ACC112 (cell line): ENCODE measurements around the gene PTPRG.

Source experiments
- H2AFZ ChIP-seq: fragments of 200-600 bp; sonication (generic); one replicate; pipeline ENCODE4 v1.6.0; 2017; ENCODE audit warnings: antibody characterized with exemption, low read length; ENCODE audit not compliant: unreplicated experiment
- H3K27ac ChIP-seq: fragments of 200-600 bp; sonication (generic); 2 replicates; pipeline ENCODE4 v1.5.1; 2014; ENCODE audit warnings: low read depth, mild to moderate bottlenecking, antibody characterized with exemption, low read length, moderate library complexity
- H3K27me3 ChIP-seq: fragments of 200-600 bp; sonication (generic); 2 replicates; pipeline ENCODE4 v1.6.1; 2014; ENCODE audit warnings: mild to moderate bottlenecking, antibody characterized with exemption, low read length, moderate library complexity, mixed read lengths; ENCODE audit not compliant: insufficient read depth
- H3K36me3 ChIP-seq: fragments of 200-600 bp; sonication (generic); 2 replicates; pipeline ENCODE4 v1.6.1; 2016; ENCODE audit warnings: mild to moderate bottlenecking, antibody characterized with exemption, low read length, moderate library complexity, mixed read lengths; ENCODE audit not compliant: insufficient read depth
- H3K4me1 ChIP-seq: fragments of 200-600 bp; sonication (generic); one replicate; pipeline ENCODE4 v1.6.1; 2016; ENCODE audit warnings: low read length, mixed read lengths; ENCODE audit not compliant: insufficient read depth, unreplicated experiment, control insufficient read depth
- H3K4me3 ChIP-seq: fragments of 200-600 bp; sonication (generic); 2 replicates; pipeline ENCODE4 v1.5.1; 2014; ENCODE audit warnings: mild to moderate bottlenecking, low read depth, low read length
- H3K79me2 ChIP-seq: fragments of 200-600 bp; sonication (generic); one replicate; pipeline ENCODE4 v1.6.0; 2016; ENCODE audit warnings: low read length; ENCODE audit not compliant: control insufficient read depth, unreplicated experiment, insufficient read depth

Gene PTPRG

DNA sequence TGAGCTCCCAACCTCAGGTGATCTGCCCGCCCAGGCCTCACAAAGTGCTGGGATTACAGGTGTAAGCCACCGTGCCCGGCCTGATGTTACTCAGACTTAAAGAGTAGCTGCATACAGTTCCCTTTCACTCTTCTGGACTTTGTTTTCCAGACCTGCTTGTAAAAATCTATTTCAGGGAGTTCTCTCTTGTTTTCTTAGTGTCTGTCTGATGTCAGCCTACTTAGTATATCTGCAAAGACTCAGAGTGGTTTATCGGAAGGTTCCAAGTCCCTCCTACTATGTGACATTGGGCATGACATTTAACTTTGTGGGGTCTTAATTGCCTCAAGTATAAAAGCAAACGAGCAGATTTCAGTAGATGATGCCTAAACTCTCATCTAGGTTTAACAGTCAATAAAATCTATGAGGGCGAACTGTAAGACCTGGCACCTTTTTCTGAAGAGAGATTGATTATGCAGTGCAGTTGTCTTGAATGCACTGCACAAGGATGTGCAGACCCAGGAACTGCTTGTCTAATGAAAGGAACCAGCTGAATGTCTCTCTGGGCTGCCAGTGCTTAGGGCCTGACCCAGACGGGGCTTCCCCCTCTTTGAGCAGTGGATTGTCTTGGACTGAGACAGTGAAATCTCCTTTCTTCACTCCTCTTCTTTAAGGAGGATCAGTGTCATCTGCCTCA is 301.4 kb downstream of the PTPRG start:
- H3K4me1 ChIP-seq, result no peaks in the 10 kb centered on the region

DNA sequence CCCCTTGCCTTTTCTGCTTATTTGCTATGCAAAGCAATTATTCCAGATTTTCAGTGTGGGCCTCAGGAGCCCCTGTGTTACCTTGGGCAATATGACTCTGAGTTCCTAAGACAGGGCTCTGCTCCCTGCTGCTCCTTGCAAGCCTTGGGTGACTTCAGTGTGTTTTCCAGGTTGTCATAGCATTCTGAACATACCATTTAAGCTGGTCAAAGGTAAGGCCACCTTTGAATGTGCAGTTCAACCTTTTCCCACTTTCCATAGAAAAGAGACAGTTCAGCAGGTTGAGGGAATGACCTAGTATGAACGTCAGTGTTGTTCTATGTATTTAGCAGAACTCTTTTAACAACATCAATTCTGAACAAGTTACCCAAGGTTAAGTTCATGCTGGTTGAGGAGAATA is 302.2 kb downstream of the PTPRG start:
- Histone ChIP-seq H3K36me3 (no peaks in the 10 kb centered on the region), H2AFZ (no peak overlapping the region), H3K27me3 (no peaks in the 10 kb centered on the region), H3K27ac (no peak overlapping the region), H3K79me2 (no peaks in the 10 kb centered on the region), H3K4me3 (no peak overlapping the region), H3K4me1 (no peaks in the 10 kb centered on the region)

More for the DNA sequence above, 301.4 kb downstream of the PTPRG start:
- H3K27ac ChIP-seq, result no peak overlapping the region
- H3K36me3 ChIP-seq, result no peaks in the 10 kb centered on the region
- H3K79me2 ChIP-seq, result no peaks in the 10 kb centered on the region
- no peaks in the 10 kb centered on the region for H3K27me3 ChIP-seq
- no peak overlapping the region for H2AFZ ChIP-seq
- H3K4me3 ChIP-seq, result no peak overlapping the region

DNA sequence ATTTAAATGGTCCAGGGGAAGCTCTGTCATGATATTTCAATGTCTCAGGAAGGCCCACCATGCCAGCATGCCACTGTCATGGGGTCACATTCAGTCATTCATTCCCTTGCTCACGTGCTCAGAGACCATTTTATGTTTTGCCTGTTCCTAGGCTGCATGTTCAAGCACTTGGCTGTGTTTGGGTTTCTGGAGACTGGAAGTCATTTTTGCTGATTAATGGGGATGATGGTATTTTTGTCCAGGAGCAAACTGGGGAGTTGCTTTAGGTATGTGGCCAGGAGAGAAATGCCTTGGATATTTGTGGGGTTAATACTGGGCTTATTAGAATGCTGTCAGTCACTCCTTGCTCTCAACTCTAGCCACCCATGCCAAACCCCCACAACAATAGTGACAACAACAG is 303.5 kb downstream of the PTPRG start:
- H3K4me1 ChIP-seq, result no peaks in the 10 kb centered on the region
- no peaks in the 10 kb centered on the region for H3K79me2 ChIP-seq

DNA sequence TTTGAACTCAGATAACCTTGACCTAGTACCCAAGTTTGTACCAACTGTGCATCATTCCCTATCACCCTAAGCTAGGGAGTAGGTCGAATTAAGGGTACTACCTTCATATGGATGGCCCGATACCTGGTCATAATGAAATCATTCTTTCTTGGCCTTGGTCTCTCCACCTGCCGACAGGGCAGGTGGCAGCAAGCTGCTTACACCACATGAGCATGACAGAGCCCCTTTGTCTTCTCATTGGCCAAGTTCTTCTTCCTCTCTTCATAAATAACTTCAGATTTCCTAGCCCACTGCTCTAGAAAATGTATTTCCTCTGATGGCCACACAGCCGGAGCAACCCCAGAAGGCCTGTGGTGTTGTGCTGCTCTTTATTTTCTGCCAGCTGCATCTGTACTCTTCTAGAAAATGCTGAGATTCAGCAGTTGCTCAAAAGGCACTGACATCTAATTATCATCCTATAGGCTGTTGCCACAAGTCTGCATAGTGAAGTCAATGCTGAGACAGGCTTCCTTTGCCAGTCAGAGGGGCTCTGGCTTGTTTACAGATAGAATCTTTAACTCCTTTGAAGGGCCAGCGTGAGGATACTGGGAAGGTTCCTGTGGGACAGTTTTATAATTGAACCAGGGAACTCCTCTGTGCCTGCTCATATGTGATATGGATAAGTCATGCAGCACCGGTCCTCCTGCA is 304.2 kb downstream of the PTPRG start:
- Histone ChIP-seq H3K4me3 (no peak overlapping the region), H3K27me3 (no peaks in the 10 kb centered on the region), H3K27ac (no peak overlapping the region), H3K36me3 (no peaks in the 10 kb centered on the region), H3K4me1 (no peaks in the 10 kb centered on the region), H3K79me2 (no peaks in the 10 kb centered on the region), H2AFZ (no peak overlapping the region)

More for the DNA sequence above, 303.5 kb downstream of the PTPRG start:
- Histone ChIP-seq H3K36me3 (no peaks in the 10 kb centered on the region), H2AFZ (no peak overlapping the region), H3K27ac (no peak overlapping the region), H3K4me3 (no peak overlapping the region), H3K27me3 (no peaks in the 10 kb centered on the region)

DNA sequence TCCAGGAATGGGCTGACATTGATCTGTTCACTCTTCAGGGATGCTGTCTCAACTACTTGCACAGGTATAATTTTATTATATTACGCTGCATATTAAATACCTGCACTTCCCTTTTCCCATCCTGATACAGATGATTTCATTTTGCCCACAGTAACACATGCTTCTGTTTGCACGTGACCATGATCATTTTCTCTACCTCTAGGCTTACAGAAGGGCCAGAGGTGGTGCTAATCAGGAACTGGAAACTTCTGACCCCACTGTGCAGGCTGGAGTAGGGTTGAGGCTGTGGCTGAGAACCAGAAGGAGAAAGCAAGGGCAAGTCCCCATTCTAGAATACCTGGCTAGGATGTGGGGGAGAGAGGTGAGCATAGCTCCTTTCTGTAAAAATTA is 304.8 kb downstream of the PTPRG start:
- Histone ChIP-seq H3K27me3 (no peaks in the 10 kb centered on the region), H3K36me3 (no peaks in the 10 kb centered on the region), H3K4me3 (no peak overlapping the region), H2AFZ (no peak overlapping the region), H3K4me1 (no peaks in the 10 kb centered on the region), H3K79me2 (no peaks in the 10 kb centered on the region), H3K27ac (no peak overlapping the region)

DNA sequence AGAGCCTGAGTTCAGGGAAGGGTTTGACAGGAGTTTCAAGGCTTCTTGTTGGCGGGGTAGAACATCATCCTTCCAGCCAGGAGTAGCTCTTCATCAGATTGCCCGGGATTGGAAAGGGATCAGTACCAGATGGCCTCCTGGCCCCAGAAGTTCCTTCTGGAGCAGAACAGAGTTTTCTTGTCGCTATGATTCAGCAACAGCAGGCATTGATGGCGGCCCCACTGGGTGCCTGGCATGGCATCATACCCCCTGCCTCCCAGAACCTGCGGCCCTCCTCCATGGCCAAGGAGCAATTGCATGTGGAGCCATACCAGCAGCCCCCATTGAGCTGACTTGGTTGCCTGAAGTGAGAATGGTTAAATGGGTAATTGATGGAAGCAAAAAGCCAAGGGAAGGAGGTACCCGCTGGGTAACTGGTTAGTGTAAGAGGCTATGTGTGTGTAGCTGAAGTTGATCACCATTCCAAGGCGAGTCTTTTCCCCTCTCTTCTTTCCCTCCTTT is 305.6 kb downstream of the PTPRG start:
- peaks cover 6% of the 10 kb centered on the region for H3K79me2 ChIP-seq
- no peaks in the 10 kb centered on the region for H3K4me1 ChIP-seq
- no peaks in the 10 kb centered on the region for H3K27me3 ChIP-seq

DNA sequence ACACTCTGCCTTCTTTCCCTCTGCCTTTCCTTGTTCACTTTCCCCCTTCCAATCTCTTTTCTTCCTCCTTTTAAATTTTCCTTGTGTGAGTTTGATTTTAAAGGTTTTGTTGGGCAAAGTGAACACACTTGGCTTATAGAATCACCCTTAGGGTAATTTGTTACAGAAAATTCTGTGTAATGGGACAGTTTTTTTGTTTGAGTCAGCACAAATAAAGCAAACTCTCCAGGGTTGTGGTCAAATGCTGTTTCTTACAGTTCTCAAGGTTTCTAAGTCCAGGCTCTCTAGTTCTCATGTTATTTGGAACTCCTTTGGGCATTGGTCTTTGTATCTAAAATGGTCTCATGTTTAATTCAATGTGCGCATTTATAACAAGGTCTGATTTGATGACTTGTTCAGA is 307.1 kb downstream of the PTPRG start:
- H2AFZ ChIP-seq, result no peak overlapping the region
- H3K4me3 ChIP-seq, result no peak overlapping the region
- no peaks in the 10 kb centered on the region for H3K27me3 ChIP-seq
- H3K36me3 ChIP-seq, result no peaks in the 10 kb centered on the region
- no peak overlapping the region for H3K27ac ChIP-seq
- H3K79me2 ChIP-seq, result peaks cover 6% of the 10 kb centered on the region
- no peaks in the 10 kb centered on the region for H3K4me1 ChIP-seq

More for the DNA sequence above, 305.6 kb downstream of the PTPRG start:
- no peak overlapping the region for H3K27ac ChIP-seq
- H3K4me3 ChIP-seq, result no peak overlapping the region
- no peak overlapping the region for H2AFZ ChIP-seq
- no peaks in the 10 kb centered on the region for H3K36me3 ChIP-seq

DNA sequence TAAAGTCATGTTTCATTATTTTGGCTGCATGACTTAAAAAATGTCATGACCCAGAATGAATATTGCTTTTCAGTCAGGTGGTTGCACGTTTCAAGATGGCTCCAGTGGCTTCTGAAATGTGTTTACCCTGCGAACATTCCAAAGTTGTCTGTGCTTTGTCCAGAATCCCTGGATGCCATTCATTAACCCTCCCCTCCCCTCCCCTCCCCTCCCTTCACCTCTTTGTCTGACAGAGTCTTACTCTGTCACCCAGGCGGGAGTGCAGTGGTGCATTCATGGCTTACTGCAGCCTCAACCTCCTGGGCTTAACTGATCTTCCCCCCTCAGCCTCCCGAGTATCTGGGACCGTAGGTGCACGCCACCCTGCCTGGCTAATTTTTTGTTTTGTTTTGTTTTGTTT is 308.0 kb downstream of the PTPRG start:
- no peak overlapping the region for H3K27ac ChIP-seq
- no peaks in the 10 kb centered on the region for H3K36me3 ChIP-seq
- peaks cover 6% of the 10 kb centered on the region for H3K79me2 ChIP-seq
- H3K27me3 ChIP-seq, result no peaks in the 10 kb centered on the region
- H3K4me1 ChIP-seq, result no peaks in the 10 kb centered on the region
- no peak overlapping the region for H3K4me3 ChIP-seq
- no peak overlapping the region for H2AFZ ChIP-seq

DNA sequence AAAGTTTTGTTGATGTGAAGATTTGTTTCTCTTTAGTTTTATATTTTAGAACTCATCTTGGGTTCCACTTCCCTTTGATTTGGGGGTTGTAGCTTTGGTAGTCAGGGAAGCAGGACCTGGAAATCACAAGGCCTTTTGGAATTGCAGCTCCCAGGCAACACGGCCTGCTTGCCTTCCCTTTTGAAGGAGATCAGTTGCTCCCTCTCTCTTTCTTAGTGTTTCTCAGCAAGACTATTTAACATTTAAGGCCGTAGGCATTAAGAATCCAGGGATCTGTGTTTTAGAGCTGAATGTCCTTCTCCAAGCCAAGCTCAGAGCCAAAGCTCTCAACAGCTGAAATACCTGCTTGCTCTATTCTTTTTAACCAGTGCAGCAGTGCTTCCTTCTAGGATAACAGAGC is 310.3 kb downstream of the PTPRG start:
- Histone ChIP-seq H3K4me1 (peaks cover 3% of the 10 kb centered on the region), H3K4me3 (no peak overlapping the region)

DNA sequence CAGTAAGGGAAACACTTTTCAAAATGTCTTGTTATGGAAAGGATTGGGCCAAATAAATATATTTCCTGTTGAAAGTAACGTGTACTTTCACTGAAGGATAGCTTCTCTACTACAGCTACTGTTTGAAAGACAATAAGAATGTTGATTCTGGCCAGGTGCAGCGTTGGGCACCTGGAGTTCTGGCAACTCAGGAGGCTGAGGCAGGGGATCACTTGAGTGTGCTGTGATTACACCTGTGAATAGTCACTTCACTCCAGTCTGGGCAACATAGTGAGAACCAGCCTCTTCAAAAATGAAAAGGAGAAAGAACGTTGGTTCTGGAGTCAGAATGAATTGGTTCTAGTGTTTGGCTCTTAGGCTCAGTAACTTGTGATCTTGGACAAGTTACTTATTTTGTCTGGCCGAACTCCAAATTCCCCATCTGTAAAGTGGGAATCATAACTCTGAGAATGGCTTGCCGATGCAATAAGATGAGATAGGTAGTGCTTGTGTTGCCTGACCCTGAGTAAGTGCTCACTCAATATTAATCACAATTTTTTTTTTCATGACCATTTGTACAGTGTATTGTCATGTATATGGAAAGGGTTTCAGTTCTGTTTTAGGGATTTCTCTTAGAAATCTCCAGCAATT is 310.8 kb downstream of the PTPRG start:
- no peak overlapping the region for H3K27ac ChIP-seq
- peaks cover 3% of the 10 kb centered on the region for H3K4me1 ChIP-seq
- no peaks in the 10 kb centered on the region for H3K36me3 ChIP-seq
- no peak overlapping the region for H2AFZ ChIP-seq
- peaks cover 6% of the 10 kb centered on the region for H3K79me2 ChIP-seq
- H3K4me3 ChIP-seq, result no peak overlapping the region
- H3K27me3 ChIP-seq, result no peaks in the 10 kb centered on the region

More for the DNA sequence above, 310.3 kb downstream of the PTPRG start:
- Histone ChIP-seq H3K27me3 (no peaks in the 10 kb centered on the region), H2AFZ (no peak overlapping the region), H3K36me3 (no peaks in the 10 kb centered on the region), H3K27ac (no peak overlapping the region), H3K79me2 (peaks cover 6% of the 10 kb centered on the region)
